Kidney capillary endothelial cell (primary cell): ENCODE results near the gene ADAM29.
"Not testable (repeated sequence)": the region's sequence is repeated elsewhere in the genome, so short reads cannot be mapped to it uniquely, and the experiment has no call there.

Source experiments
- DNase-seq: peaks from one replicate; pipeline ENCODE4 v3.0.0-alpha.2; 2018; ENCODE audit warnings: low spot score

Gene ADAM29

DNA sequence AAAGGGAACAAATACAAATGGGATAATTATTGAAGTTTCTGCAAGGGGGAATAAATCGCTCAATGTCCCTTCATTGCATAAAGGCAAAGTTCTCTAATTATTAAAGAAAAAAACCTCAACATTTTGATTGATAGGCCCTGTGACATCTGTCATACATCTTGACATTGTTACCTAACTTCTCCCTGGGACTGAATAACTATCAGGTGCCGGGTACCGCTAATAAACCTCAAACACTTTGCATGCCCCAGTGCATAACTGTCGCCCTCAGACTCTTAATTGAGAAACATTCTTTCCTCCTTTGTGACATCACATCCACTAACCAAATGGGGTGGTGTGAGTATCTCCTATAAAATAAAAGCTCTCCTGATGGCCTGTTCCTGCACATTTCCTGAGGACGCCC lies at the start of gene ADAM29:
ADAM29 (plus strand) TSS at position 301 of the 400 bp plus-strand sequence. CDS start 57,168 bp downstream, outside the sequence.
- no peak for DNase-seq

- DNase-seq = no peak
These were observed 48.8 kb upstream of the ADAM29 start for GRCh38 chr4:174869339-174869738.

GRCh38 chr4:174870311-174870710 lies 47.8 kb upstream of the ADAM29 start:
- no peak for DNase-seq

DNA sequence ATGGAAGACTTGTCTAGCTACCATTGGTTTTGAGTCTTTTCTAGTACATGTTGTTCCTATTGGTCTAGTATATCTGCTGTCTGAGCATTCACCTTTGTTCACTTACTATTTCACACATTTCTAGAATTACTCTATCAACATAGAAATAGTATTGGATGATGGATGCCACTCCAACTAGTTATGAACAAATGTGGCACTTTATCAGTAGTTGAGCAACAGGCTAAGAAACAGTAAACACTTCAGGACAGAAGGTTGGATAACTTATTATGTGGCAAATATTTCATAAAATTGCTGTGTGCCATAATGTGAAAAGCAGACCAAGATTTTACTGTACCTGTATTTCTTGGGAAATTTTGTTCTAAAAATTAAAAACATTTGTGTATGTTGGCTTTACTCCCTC lies 46.8 kb upstream of the ADAM29 start:
- DNase-seq = no peak

DNA sequence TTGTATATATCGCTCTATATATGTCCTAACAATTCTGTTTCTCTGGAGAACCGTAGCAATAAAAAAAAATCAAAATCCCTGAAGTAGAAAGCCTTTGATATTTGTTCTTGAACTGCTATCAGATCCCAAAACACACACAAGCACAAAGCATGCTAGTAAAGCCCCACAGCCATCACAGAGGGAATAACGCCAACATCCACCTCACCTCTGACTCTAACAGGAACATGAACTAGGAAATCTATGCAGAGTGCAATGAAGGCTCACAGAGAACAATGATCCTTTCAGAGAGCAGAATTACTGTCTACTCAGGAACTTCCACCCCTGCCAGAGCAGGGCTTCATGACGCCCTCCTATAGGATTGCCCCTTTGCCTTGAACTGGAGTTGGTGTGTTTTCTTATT lies 45.0 kb upstream of the ADAM29 start:
- not testable (repeated sequence) for DNase-seq

DNA sequence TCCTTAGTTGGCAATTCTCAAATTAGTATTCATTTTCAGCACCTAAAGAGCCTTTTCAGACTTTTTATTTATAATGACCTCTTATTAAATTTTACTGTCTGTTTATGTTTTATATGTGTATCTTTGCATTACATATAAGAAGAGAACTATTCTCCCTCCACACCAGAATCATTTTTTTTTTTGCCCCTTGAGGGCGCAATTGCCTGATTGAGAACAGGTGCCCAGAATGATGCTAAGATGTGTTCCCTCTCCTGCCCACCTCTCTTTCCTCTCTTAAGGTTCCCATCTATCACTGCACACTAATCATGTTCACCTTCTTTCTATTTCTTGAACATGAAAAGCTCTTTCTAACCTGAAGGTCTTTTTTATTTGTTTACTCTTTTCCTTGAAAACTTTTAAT lies 44.2 kb upstream of the ADAM29 start:
- DNase-seq = peak; percentile 4

- no peak for DNase-seq
These were observed 43.3 kb upstream of the ADAM29 start for GRCh38 chr4:174874898-174875297.

DNA sequence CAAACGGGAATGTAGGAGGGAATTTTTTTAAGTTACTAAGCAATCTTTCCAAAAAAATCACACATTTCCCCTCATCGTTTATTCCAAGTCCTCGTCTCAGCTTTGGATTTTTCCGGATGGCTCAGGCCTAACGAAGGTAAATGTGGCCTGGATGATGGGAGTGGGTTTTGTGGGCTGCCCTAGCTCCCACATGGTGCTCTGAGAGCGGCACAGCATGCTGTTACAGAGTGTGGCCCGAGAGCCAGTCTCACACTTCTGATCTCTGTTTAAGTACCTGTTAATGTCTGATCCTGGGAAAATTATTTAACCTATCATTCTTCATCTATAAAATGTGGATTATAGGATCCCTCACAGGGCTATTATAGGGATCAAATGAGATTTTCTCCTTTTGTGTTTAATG lies 38.2 kb upstream of the ADAM29 start:
- no peak for DNase-seq

DNA sequence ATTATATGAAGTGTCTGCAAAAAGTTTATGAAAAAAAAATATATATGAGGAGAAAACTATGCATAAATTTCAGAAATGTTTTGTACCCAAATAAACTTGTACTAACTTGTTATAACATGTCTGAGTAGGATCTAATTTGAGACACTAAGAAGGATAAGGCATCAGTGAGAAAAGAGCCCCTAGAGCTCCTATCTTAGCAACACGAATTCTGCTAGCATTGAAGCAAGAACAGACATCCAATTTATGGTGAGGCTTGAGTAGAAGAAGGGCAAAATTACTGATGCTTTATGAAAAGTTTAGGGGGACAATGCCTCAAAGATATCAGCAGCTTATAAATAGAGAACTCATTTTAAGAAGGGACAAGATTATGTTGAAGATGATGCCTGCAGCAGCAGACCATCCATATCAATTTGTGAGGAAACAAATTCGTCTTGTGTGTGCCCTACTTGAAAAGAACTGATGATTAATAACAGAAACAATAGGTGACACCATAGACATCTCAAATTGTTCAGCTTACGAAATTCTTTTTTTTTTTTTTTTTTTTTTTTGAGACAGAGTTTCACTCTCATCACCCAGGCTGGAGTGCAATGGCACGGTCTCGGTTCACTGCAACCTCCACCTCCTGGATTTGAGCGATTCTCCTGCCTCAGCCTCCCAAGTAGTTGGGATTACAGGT lies 35.7 kb upstream of the ADAM29 start:
- DNase-seq = no peak

- DNase-seq = no peak
These were observed 10.7 kb upstream of the ADAM29 start for GRCh38 chr4:174907508-174907907.

GRCh38 chr4:174910271-174910670 lies 7.9 kb upstream of the ADAM29 start:
- no peak for DNase-seq

- DNase-seq = no peak
These were observed 5.1 kb upstream of the ADAM29 start for GRCh38 chr4:174912919-174913543.

- DNase-seq = no peak
These were observed 1.8 kb downstream of the ADAM29 start for GRCh38 chr4:174919886-174920423.

DNA sequence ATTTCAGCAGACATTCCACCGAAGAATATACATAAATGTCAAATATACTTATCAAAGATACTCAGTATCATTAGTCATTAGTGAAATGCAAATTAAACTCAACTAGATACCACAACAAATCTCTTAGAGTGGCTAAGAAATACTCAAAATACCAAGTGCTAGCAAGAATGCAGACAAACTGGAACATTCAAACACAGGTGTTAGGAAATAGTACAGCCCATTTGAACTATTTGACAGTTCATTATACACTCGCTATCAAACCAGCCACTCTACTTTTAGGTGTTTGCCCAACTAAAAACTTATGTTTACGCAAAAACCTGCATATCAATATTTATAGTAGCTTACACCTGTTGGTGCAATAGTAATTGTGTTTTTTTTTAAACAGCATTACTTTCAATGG lies 8.8 kb downstream of the ADAM29 start:
- DNase-seq = no peak

GRCh38 chr4:174928174-174928573 lies 10.0 kb downstream of the ADAM29 start:
- DNase-seq = no peak

- DNase-seq = no peak
These were observed 10.6 kb downstream of the ADAM29 start for GRCh38 chr4:174928575-174929253.

GRCh38 chr4:174929346-174929745 lies 11.2 kb downstream of the ADAM29 start:
- no peak for DNase-seq

DNA sequence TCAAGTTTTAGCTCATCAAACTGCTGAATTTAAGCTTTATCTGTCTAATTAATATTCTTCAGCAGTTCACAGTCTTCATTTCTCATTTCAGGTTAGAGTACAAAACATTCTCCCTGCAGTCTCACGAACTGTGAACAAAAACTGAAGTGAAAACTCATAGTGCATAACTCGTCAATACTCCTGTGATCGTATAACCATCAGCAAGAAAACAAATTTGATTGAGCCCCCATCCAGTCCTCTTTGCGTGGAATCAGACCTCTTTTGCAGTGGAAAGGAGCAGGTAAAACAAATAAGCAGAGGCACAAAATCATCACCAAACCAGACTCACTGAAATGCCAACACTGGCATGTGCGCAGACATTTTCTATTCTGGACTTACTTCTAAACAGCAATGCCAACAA lies 12.7 kb downstream of the ADAM29 start:
- DNase-seq = no peak

DNA sequence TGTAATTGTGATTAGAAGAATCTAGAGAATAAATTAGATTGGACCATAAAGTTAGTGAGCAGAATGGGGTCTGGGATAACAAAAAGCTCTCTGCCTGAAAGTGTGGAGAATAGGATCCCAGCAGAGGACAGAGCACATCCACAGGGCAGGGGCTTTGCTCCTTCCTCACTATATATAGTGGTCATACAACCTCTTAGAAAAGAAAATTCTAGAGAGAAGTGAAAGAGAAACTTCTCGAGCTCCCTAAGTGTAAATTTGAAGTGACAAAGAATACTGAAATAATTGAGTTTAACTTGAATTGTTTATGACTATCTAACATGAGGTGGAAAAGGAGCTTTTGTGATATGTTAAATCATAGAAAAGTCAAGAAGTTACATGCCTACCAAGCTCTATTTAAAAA lies 14.9 kb downstream of the ADAM29 start:
- DNase-seq = no peak

DNA sequence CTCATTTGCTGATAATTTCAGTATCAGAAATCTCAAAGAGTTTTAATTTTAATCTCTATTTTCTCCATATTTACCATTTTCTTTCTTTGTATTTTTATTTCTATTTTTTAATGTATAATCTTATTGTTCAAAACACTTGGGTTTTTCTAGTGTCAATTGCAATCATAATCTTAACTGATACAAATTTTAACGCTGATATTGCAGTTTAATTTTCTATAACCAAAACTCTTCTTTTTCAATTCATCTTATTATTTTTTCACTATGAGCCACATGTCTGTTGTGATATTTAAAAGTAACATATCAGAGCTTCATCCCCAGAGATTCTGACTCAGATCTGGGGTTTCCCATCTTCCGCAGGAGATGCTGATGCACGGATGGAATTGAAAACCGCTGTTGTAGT lies 16.2 kb downstream of the ADAM29 start:
- no peak for DNase-seq

DNA sequence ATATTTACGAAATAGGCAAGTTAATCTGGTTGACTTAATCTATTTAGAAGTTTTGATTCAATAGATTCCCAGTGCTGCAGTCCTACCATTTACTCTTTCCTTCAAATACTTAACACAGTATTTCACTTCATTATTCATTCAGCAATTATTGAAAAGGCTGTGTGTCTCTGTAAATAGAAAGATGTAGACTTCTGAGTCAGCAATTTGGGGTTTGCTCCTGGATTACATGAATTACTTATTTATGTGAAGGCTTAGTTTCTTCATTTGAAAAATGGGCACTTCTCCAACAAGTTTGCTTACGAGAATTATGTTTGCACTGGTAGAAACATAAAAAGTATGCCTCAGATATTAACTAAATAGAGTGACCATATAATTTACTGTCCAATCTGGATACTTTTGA lies 17.4 kb downstream of the ADAM29 start:
- DNase-seq = no peak

- DNase-seq = no peak
These were observed 21.8 kb downstream of the ADAM29 start for GRCh38 chr4:174940002-174940401.

- no peak for DNase-seq
These were observed 28.1 kb downstream of the ADAM29 start for GRCh38 chr4:174946246-174946645.
